ENCODE data around the gene EGLN1. TPM values are rescaled to one million over a fixed set of nuclear protein-coding genes. Genes with fewer than 3 reads are reported as not detected.

The EGLN1 gene
- total RNA-seq, 2 experiments from 2014 or later: 19.0 to 36.6 TPM

GRCh38 chr1:231315887-231316286, 106.2 kb downstream of the EGLN1 start:
- peak; percentile 50 for DNase-seq (ENCODE audit: low spot score)
- TF ChIP-seq CTCF (conservative IDR thresholded peaks at IDR 0.05; ENCODE audit: low read length): peak; percentile 79
- no peak for TF ChIP-seq EZH2phosphoT487 (IDR thresholded peaks at IDR 0.05; ENCODE audit: borderline replicate concordance, low read depth, low read length)
- Histone ChIP-seq H3K4me2 (ENCODE audit: low read length) (no peak overlapping the region), H4K20me1 (ENCODE audit: insufficient read depth, low read length) (no peaks in the 10 kb centered on the region), H3K4me3 (ENCODE audit: low read depth, low read length, poor library complexity, severe bottlenecking) (no peak overlapping the region), H3K9me3 (ENCODE audit: low read length) (no peaks in the 10 kb centered on the region), H3K4me1 (ENCODE audit: insufficient read depth, low read length, poor library complexity, severe bottlenecking) (no peaks in the 10 kb centered on the region), H3K27ac (ENCODE audit: low read depth, low read length, poor library complexity, severe bottlenecking) (no peak overlapping the region), H2AFZ (ENCODE audit: low read length) (no peak overlapping the region), H3K9me2 (ENCODE audit: insufficient read depth, low read length) (no peaks in the 10 kb centered on the region), H3K79me2 (ENCODE audit: insufficient read depth, low read depth, low read length) (no peaks in the 10 kb centered on the region), H3K36me3 (ENCODE audit: insufficient read depth, low read length) (no peaks in the 10 kb centered on the region)
- no TSS peak for BruUV-seq (replicated peaks)
- intact Hi-C loops (cut with micrococcal nuclease; ENCODE audit: unreplicated experiment): loop anchor here (5.0 kb wide), 1 partner anchor 276 kb away; no protein-coding TSS in a partner anchor
- CTCF ChIA-PET (ENCODE audit: unreplicated experiment): no interaction called here
- POLR2A ChIA-PET: interaction anchor here (0.5 to 1.0 kb wide), 3 partner anchors 20 to 275 kb away, joined by 4 to 6 read pairs (median 6); no protein-coding TSS in a partner anchor

Other genes with a start within 250 kb of the EGLN1 start
- 37.9 and 51.7 TPM in 2 replicates for gene GNPAT, start 181.1 kb downstream of the EGLN1 start, total RNA-seq (2014; rRNA removed; shearing (Covaris generic))
- 54.9 and 58.5 TPM in 2 replicates for gene GNPAT, start 181.1 kb downstream of the EGLN1 start, total RNA-seq (2022)
- 14.8 and 17.0 TPM in 2 replicates for gene EXOC8, start 84.4 kb downstream of the EGLN1 start, total RNA-seq (2014; rRNA removed; shearing (Covaris generic))
- gene EXOC8, start 84.4 kb downstream of the EGLN1 start, total RNA-seq (2022): 17.4 and 18.6 TPM in 2 replicates
- gene SPRTN, start 84.0 kb downstream of the EGLN1 start, total RNA-seq (2014; rRNA removed; shearing (Covaris generic)): 10.9 and 14.6 TPM in 2 replicates
- 16.4 and 17.7 TPM in 2 replicates for gene SPRTN, start 84.0 kb downstream of the EGLN1 start, total RNA-seq (2022)
- 17.4 and 17.8 TPM in 2 replicates for gene TSNAX, start 106.4 kb upstream of the EGLN1 start, total RNA-seq (2014; rRNA removed; shearing (Covaris generic))
- 31.3 and 33.5 TPM in 2 replicates for gene TSNAX, start 106.4 kb upstream of the EGLN1 start, total RNA-seq (2022)
- not detected in 2 replicates for gene DISC1, start 204.5 kb upstream of the EGLN1 start, total RNA-seq (2014; rRNA removed; shearing (Covaris generic))
- 0.91 and 1.4 TPM in 2 replicates for gene DISC1, start 204.5 kb upstream of the EGLN1 start, total RNA-seq (2022)